Heart left ventricle (tissue), 16 donors: ENCODE results near the gene CACNA1G. TPM values are rescaled to one million over a fixed set of nuclear protein-coding genes. Genes with fewer than 3 reads are reported as not detected.

Experiments
- ATAC-seq, 4 donors: fragments of 200-7000 bp; cut with Tn5 transposase; one replicate each; pipeline ENCODE4 v1.9.1; 2020 to 2022; ENCODE audit warnings: moderate library complexity in 4 of 4, mild to moderate bottlenecking in 3 of 4, moderate number of reproducible peaks in 1 of 4
- DNase-seq, 5 donors: peaks; one replicate each; pipeline ENCODE4 v3.0.0-alpha.2; 2020
- H3K27ac ChIP-seq, 12 donors: fragments of 200-600 bp; sonication (generic) in 4 of 12; one replicate each; pipeline versions ENCODE4 v1.5.0 to v1.8.0; 2016 to 2022; ENCODE audit warnings: mild to moderate bottlenecking in 2 of 12
- H3K27me3 ChIP-seq, 9 donors: fragments of 200-600 bp; sonication (generic) in 2 of 9; one replicate each; pipeline versions ENCODE4 v1.5.1 to v1.8.0; 2016 to 2022; ENCODE audit warnings: mild to moderate bottlenecking in 3 of 9
- H3K36me3 ChIP-seq, 9 donors: fragments of 200-600 bp; sonication (generic) in 2 of 9; one replicate each; pipeline versions ENCODE4 v1.5.0 to v1.8.0; 2018 to 2022; ENCODE audit warnings: mild to moderate bottlenecking in 2 of 9
- H3K4me1 ChIP-seq, 12 donors: fragments of 200-600 bp; sonication (generic) in 4 of 12; one replicate each; pipeline versions ENCODE4 v1.5.0 to v1.8.0; 2016 to 2022; ENCODE audit warnings: mild to moderate bottlenecking in 3 of 12
- H3K4me3 ChIP-seq, 12 donors: fragments of 200-600 bp; sonication (generic) in 4 of 12; one replicate each; pipeline versions ENCODE4 v1.5.0 to v1.8.0; 2017 to 2022; ENCODE audit warnings: mild to moderate bottlenecking in 9 of 12, moderate library complexity in 4 of 12
- H3K9me3 ChIP-seq, 12 donors: fragments of 200-600 bp; sonication (generic) in 4 of 12; one replicate each; pipeline versions ENCODE4 v1.5.0 to v1.8.0; 2016 to 2022; ENCODE audit warnings: mild to moderate bottlenecking in 1 of 12
- POLR2A ChIP-seq, 2 donors: fragments of 450-650 bp; IDR thresholded peaks; one replicate each; pipeline ENCODE4 v1.6.1; 2017; ENCODE audit warnings: antibody characterized with exemption in 2 of 2, mild to moderate bottlenecking in 2 of 2, moderate library complexity in 2 of 2
- WGBS, 4 donors: extraction: QIAGEN DNeasy Blood & Tissue Kit in 2 of 4; methylation state at CpG; one replicate each; pipeline versions ENCODE4 v1.1.5 to v1.1.7; 2013 to 2018; 5-methylcytosine and 5-hydroxymethylcytosine counted together
- intact Hi-C, 10 donors: fragments of 100-400 bp; cut with DNase I; formaldehyde crosslinking; loops; one replicate each; pipeline versions ENCODE4 v1.11.1 to v1.14.2; 2022
- polyA plus RNA-seq, 2 donors: library from polyadenylated mRNA; stranded (reverse); fragments of 200-250 nt; gene quantifications; one replicate each; pipeline ENCODE4 v1.2.3, GENCODE V29; 2013
- total RNA-seq, 9 donors: library from RNA; depleted of rRNA in 2 of 9; stranded (reverse); fragments of >200 nt in 2 of 9; fragmentation: NEBNext Ultra II Directional in 3 of 9; extraction: Animal tissue kit (Norgen Biotek cat#: 25700) in 3 of 9; gene quantifications; one replicate each; pipeline versions ENCODE4 v1.1.0 to v1.2.4, GENCODE V29; 2016 to 2023
- TF ChIP-seq, protein P1 (sequence below), 12 donors: fragments of 200-600 bp; sonication (generic) in 4 of 12; IDR thresholded peaks; one replicate each; pipeline versions ENCODE4 v1.5.0 to v1.8.0; 2018 to 2022; ENCODE audit warnings: antibody characterized with exemption in 12 of 12, mild to moderate bottlenecking in 5 of 12
- donor health status: ischemic (EF 13 %, LVEDD 7.1; RV severe dilation, severe dysfunction).
- donor health status: healthy with polysubstance abuse.
- donor health status: DM: no; HTN: yes; CAD: no.
- donor health status: DM: no; HTN: no; CAD: no.
- donor health status: ischemic (EF 25% LVEDD 6.9; RV normal size, moderate dysfunction).
- donor health status: ischemic (EF 25% LVEDD 5.7; RV mildly dilated, moderate dysfunction).
- donor health status: healthy.
- donor health status: DM: yes; HTN: yes; CAD: no.
- donor health status: ischemic (EF 35%, LVEDD 5.7; RV mildly dilated, moderate dysfunction).
- donor health status: nonischemic (EF 11% LVEDD 7.7; RV severe dilation, severe dysfunction).
- donor health status: DM: yes; HTN: yes; CAD: no.
- donor health status: PGD.
- donor health status: ischemic (EF 29% LVEDD 5.4; RV normal size, mild dysfunction).
- donor health status: nonischemic (EF 23%, LVEDD 6.1; RV moderate dilation, normal function).

Gene CACNA1G
- total and polyA plus RNA-seq, 11 donors = 0.02 to 0.48 (median 0.13) TPM; not detected in 1

GRCh38 chr17:50604513-50604912 lies 44.0 kb downstream of the CACNA1G start:
- no peaks in the 10 kb centered on the region for H3K9me3 ChIP-seq
- intact Hi-C loops = loop anchor here in 1 of 10 donors (2.0 kb wide), 1 partner anchor 44 kb away; the partner anchor contains the start of gene CACNA1G
- H3K4me1 ChIP-seq = peaks cover 3 to 22% (median 18%) of the 10 kb centered on the region in 12 donors
- no peak overlapping the region for H3K27ac ChIP-seq
- no peaks in the 10 kb centered on the region for H3K36me3 ChIP-seq
- DNase-seq (peak; percentile 77 to 89 (median 80)), ATAC-seq (peak; percentile 69 to 93 (median 83))
- no peak for TF ChIP-seq POLR2A (IDR thresholded peaks at IDR 0.05)
- TF ChIP-seq, protein P1, sequence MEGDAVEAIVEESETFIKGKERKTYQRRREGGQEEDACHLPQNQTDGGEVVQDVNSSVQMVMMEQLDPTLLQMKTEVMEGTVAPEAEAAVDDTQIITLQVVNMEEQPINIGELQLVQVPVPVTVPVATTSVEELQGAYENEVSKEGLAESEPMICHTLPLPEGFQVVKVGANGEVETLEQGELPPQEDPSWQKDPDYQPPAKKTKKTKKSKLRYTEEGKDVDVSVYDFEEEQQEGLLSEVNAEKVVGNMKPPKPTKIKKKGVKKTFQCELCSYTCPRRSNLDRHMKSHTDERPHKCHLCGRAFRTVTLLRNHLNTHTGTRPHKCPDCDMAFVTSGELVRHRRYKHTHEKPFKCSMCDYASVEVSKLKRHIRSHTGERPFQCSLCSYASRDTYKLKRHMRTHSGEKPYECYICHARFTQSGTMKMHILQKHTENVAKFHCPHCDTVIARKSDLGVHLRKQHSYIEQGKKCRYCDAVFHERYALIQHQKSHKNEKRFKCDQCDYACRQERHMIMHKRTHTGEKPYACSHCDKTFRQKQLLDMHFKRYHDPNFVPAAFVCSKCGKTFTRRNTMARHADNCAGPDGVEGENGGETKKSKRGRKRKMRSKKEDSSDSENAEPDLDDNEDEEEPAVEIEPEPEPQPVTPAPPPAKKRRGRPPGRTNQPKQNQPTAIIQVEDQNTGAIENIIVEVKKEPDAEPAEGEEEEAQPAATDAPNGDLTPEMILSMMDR (IDR thresholded peaks at IDR 0.05) = no peak
- peaks cover 0 to 14% (median 0%) of the 10 kb centered on the region in 9 donors for H3K27me3 ChIP-seq
- peak overlapping the region in 2 of 12 donors; percentile 0 to 7 for H3K4me3 ChIP-seq
- WGBS, 4 donors = 0 to 7% (median 5%) methylated on average over 5 to 13 of the region's 13 CpGs

GRCh38 chr17:50605429-50605828 lies 44.9 kb downstream of the CACNA1G start:
- Histone ChIP-seq H3K9me3 (no peaks in the 10 kb centered on the region), H3K27ac (no peak overlapping the region), H3K4me1 (peaks cover 3 to 22% (median 18%) of the 10 kb centered on the region in 12 donors), H3K36me3 (no peaks in the 10 kb centered on the region), H3K27me3 (peaks cover 0 to 22% (median 2%) of the 10 kb centered on the region in 9 donors), H3K4me3 (no peak overlapping the region)
- no peak for DNase-seq
- intact Hi-C loops = loop anchor here in 2 of 10 donors (2.0 to 5.0 kb wide), 2 partner anchors 45 to 48 kb away; partner anchors contain the start of gene CACNA1G (in 1 of the 2)
- no peak for ATAC-seq
- no peak for TF ChIP-seq POLR2A (IDR thresholded peaks at IDR 0.05)
- TF ChIP-seq, protein P1 (IDR thresholded peaks at IDR 0.05) = no peak
- 67 to 84% (median 72%) methylated on average over 10 of the region's 10 CpGs for WGBS, 4 donors

GRCh38 chr17:50607522-50608175 lies 47.1 kb downstream of the CACNA1G start:
- Histone ChIP-seq H3K9me3 (no peaks in the 10 kb centered on the region), H3K4me1 (peaks cover 3 to 22% (median 18%) of the 10 kb centered on the region in 12 donors), H3K36me3 (no peaks in the 10 kb centered on the region), H3K4me3 (no peak overlapping the region), H3K27me3 (peaks cover 0 to 23% (median 2%) of the 10 kb centered on the region in 9 donors), H3K27ac (no peak overlapping the region)
- intact Hi-C loops = loop anchor here in 1 of 10 donors (5.0 kb wide), 1 partner anchor 50 kb away; no protein-coding TSS in a partner anchor
- no peak for DNase-seq
- WGBS, 4 donors = 90 to 94% (median 90%) methylated on average over 19 of the region's 19 CpGs
- ATAC-seq = no peak
- TF ChIP-seq POLR2A (IDR thresholded peaks at IDR 0.05) = no peak
- TF ChIP-seq, protein P1 (IDR thresholded peaks at IDR 0.05) = no peak

DNA sequence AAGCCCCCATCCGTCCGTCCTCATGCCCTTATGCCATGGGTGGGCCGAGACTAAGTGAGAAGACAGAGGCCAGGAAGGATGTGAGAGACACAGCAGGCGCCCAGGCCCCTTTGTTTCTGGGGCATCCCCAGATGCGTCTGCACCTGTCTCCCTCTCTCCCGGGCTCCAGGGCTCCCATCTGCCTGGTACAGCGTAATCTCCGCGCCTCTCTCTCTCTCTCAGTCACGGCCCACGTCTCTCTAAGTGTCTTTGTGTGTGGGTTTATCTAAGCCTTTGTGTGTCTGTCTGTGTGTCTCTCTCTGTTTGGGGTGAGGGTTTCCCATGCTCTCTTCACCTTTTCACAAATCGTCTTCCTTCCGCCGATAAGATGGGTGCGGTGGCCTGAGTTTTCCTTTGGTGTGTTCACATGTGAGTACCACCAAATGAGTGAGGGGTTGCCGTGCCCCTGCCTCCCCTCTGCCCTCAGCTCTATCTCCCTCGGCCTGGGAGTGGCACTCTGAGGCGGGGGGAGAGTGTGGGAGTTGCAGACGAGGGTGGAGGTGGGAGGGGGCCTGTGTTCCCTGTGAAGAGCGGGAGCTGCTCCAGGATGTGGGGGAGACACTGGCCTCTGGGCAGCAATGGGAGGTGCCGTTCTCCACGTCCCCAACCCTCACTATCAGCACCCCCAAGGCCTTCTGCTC lies 48.3 kb downstream of the CACNA1G start:
- Histone ChIP-seq H3K4me1 (peaks cover 3 to 27% (median 18%) of the 10 kb centered on the region in 12 donors), H3K9me3 (no peaks in the 10 kb centered on the region), H3K27ac (no peak overlapping the region), H3K36me3 (no peaks in the 10 kb centered on the region), H3K4me3 (no peak overlapping the region), H3K27me3 (peaks cover 0 to 23% (median 2%) of the 10 kb centered on the region in 9 donors)
- intact Hi-C loops = loop anchor here in 1 of 10 donors (5.0 kb wide), 1 partner anchor 52 kb away; no protein-coding TSS in a partner anchor
- TF ChIP-seq, protein P1 (IDR thresholded peaks at IDR 0.05) = no peak
- no peak for TF ChIP-seq POLR2A (IDR thresholded peaks at IDR 0.05)
- DNase-seq (no peak), ATAC-seq (no peak)
- 65 to 75% (median 70%) methylated on average over 21 to 22 of the region's 22 CpGs for WGBS, 4 donors
